ENCODE measurements around the gene DUOX1. TPM values are rescaled to one million over a fixed set of nuclear protein-coding genes. Genes with fewer than 3 reads are reported as not detected.

DUOX1 gene
- total RNA-seq, 1 donor from 2014 or later = not detected

DNA sequence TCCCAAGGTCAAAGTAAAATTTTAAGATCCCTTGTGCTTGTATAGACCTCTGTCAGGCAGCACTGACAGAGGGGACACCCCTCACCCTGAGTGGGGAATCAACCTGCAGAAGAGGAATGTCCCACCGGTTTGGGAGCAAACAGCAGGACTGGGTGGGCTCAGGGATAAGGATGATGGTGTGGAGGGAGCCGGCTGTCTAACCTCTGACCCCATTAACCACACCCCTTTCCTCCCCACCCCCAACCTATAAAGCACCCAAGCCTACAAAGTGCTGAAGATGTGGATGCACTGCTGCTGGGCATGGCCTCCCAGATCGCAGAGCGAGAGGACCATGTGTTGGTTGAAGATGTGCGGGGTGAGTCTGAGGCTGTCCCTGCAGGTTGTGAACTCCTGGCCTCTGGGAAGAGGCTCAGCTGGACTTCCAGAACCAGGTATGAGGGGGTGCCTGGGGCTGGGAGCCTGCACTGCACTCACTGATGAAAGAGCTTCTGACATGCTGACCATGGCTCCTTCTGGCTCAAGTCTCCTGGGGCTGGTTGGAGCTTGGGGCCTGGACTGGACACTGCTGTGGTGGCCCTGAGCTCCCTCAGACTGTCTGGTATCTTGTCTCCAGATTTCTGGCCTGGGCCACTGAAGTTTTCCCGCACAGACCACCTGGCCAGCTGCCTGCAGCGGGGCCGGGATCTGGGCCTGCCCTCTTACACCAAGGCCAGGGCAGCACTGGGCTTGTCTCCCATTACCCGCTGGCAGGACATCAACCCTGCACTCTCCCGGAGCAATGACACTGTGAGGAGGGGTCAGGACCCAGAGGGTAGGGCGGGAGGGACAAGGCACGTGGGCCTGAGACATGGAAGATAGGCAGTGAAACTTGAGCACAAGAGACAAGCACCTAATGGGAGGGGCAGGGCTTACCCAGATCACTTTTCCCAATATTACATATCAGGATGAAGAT, 9.3 kb downstream of the DUOX1 start:
- no peak for DNase-seq (ENCODE audit: low read depth, low spot score)
- Mint-ChIP-seq H3K4me1 (no peaks in the 10 kb centered on the region), H3K27ac (ENCODE audit: unreplicated experiment) (no peak overlapping the region), H3K27me3 (ENCODE audit: low read depth) (peaks cover 28% of the 10 kb centered on the region), H3K9me3 (no peaks in the 10 kb centered on the region), H3K36me3 (ENCODE audit: low read depth) (no peaks in the 10 kb centered on the region), H3K4me3 (no peak overlapping the region)
- TF ChIP-seq, protein P1, sequence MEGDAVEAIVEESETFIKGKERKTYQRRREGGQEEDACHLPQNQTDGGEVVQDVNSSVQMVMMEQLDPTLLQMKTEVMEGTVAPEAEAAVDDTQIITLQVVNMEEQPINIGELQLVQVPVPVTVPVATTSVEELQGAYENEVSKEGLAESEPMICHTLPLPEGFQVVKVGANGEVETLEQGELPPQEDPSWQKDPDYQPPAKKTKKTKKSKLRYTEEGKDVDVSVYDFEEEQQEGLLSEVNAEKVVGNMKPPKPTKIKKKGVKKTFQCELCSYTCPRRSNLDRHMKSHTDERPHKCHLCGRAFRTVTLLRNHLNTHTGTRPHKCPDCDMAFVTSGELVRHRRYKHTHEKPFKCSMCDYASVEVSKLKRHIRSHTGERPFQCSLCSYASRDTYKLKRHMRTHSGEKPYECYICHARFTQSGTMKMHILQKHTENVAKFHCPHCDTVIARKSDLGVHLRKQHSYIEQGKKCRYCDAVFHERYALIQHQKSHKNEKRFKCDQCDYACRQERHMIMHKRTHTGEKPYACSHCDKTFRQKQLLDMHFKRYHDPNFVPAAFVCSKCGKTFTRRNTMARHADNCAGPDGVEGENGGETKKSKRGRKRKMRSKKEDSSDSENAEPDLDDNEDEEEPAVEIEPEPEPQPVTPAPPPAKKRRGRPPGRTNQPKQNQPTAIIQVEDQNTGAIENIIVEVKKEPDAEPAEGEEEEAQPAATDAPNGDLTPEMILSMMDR (conservative IDR thresholded peaks at IDR 0.05) = no peak

DNA sequence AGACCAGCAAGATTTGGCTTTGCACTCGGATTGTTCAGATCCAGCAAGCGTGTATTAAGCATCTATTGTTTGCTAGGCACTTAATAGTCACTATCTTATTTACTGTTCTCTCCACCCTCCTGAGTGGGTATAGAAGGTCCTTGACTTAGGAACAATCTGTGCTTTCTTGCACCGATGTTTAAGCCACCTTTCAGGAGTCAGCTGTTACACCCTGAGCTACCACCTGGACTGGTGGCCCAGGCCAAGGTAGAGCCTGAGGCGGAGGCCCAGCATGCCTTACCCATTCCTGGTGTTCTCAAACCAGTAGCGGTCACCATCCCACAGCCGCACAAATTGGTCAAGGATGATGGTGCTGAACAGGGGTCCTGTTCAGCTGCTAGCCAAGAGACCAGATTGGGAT, 10.0 kb downstream of the DUOX1 start:
- Mint-ChIP-seq H3K4me3 (no peak overlapping the region), H3K27ac (ENCODE audit: unreplicated experiment) (no peak overlapping the region)

GRCh38 chr15:45140557-45141250, 10.9 kb downstream of the DUOX1 start:
- no peak overlapping the region for H3K4me3 Mint-ChIP-seq
- peaks cover 26% of the 10 kb centered on the region for H3K27me3 Mint-ChIP-seq (ENCODE audit: low read depth)
- no peaks in the 10 kb centered on the region for H3K36me3 Mint-ChIP-seq (ENCODE audit: low read depth)
- TF ChIP-seq, protein P1 (conservative IDR thresholded peaks at IDR 0.05) = no peak
- no peak overlapping the region for H3K27ac Mint-ChIP-seq (ENCODE audit: unreplicated experiment)
- no peaks in the 10 kb centered on the region for H3K4me1 Mint-ChIP-seq
- no peak for DNase-seq (ENCODE audit: low read depth, low spot score)
- H3K9me3 Mint-ChIP-seq = no peaks in the 10 kb centered on the region

More for the DNA sequence above, 10.0 kb downstream of the DUOX1 start:
- TF ChIP-seq, protein P1 (conservative IDR thresholded peaks at IDR 0.05) = no peak
- no peak for DNase-seq (ENCODE audit: low read depth, low spot score)
- peaks cover 25% of the 10 kb centered on the region for H3K27me3 Mint-ChIP-seq (ENCODE audit: low read depth)
- no peaks in the 10 kb centered on the region for H3K4me1 Mint-ChIP-seq
- H3K36me3 Mint-ChIP-seq (ENCODE audit: low read depth) = no peaks in the 10 kb centered on the region
- H3K9me3 Mint-ChIP-seq = no peaks in the 10 kb centered on the region

- TF ChIP-seq, protein P1 (conservative IDR thresholded peaks at IDR 0.05) = no peak
- H3K4me3 Mint-ChIP-seq = no peak overlapping the region
- H3K4me1 Mint-ChIP-seq = no peaks in the 10 kb centered on the region
- no peak overlapping the region for H3K27ac Mint-ChIP-seq (ENCODE audit: unreplicated experiment)
- H3K27me3 Mint-ChIP-seq (ENCODE audit: low read depth) = peaks cover 20% of the 10 kb centered on the region
- H3K36me3 Mint-ChIP-seq (ENCODE audit: low read depth) = no peaks in the 10 kb centered on the region
- DNase-seq (ENCODE audit: low read depth, low spot score) = no peak
- no peaks in the 10 kb centered on the region for H3K9me3 Mint-ChIP-seq
Observed at GRCh38 chr15:45141386-45141785, 11.6 kb downstream of the DUOX1 start.

GRCh38 chr15:45143056-45143455, 13.3 kb downstream of the DUOX1 start:
- TF ChIP-seq, protein P1 (conservative IDR thresholded peaks at IDR 0.05) = no peak
- no peak for DNase-seq (ENCODE audit: low read depth, low spot score)
- H3K4me3 Mint-ChIP-seq = no peak overlapping the region
- no peaks in the 10 kb centered on the region for H3K4me1 Mint-ChIP-seq
- H3K9me3 Mint-ChIP-seq = no peaks in the 10 kb centered on the region
- no peaks in the 10 kb centered on the region for H3K36me3 Mint-ChIP-seq (ENCODE audit: low read depth)
- H3K27ac Mint-ChIP-seq (ENCODE audit: unreplicated experiment) = no peak overlapping the region
- H3K27me3 Mint-ChIP-seq (ENCODE audit: low read depth) = peaks cover 12% of the 10 kb centered on the region
